ENCODE results near the gene METTL16.

DNA sequence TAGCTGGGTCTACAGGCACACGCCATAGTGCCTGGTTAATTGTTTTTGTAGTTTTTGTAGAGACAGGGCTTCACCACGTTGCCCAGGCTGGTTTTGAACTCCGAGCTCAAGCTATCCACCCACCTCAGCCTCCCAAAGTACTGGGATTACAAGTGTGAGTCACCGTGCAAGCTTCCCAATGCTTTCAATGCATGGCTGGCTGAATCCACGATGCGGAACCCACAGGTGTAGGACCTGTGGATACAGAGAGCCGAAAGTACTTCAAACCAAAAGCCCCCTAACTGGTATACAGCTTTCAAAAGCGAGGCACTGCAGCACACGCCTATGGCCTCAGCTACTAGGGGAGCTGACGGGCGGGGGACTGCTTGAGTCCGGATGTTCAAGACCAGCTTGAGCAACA lies 44.8 kb downstream of the METTL16 start:
- TF ChIP-seq POLR2AphosphoS5 (IDR thresholded peaks at IDR 0.05) (no peak), POLR2A (IDR thresholded peaks at IDR 0.05) (no peak)
- TF ChIP-seq, protein P1, sequence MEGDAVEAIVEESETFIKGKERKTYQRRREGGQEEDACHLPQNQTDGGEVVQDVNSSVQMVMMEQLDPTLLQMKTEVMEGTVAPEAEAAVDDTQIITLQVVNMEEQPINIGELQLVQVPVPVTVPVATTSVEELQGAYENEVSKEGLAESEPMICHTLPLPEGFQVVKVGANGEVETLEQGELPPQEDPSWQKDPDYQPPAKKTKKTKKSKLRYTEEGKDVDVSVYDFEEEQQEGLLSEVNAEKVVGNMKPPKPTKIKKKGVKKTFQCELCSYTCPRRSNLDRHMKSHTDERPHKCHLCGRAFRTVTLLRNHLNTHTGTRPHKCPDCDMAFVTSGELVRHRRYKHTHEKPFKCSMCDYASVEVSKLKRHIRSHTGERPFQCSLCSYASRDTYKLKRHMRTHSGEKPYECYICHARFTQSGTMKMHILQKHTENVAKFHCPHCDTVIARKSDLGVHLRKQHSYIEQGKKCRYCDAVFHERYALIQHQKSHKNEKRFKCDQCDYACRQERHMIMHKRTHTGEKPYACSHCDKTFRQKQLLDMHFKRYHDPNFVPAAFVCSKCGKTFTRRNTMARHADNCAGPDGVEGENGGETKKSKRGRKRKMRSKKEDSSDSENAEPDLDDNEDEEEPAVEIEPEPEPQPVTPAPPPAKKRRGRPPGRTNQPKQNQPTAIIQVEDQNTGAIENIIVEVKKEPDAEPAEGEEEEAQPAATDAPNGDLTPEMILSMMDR (IDR thresholded peaks at IDR 0.05 in 8 of 11, conservative IDR thresholded peaks at IDR 0.05 in 3 of 11): no peak
